ENCODE results near the gene MCAT. TPM values are rescaled to one million over a fixed set of nuclear protein-coding genes. Genes with fewer than 3 reads are reported as not detected.
A peak's percentile ranks its signal among the peaks of the same experiment; 100 is the strongest.

Gene MCAT
- total and polyA plus RNA-seq, 12 donors, result 12.8 to 33.4 (median 15.3) TPM

DNA sequence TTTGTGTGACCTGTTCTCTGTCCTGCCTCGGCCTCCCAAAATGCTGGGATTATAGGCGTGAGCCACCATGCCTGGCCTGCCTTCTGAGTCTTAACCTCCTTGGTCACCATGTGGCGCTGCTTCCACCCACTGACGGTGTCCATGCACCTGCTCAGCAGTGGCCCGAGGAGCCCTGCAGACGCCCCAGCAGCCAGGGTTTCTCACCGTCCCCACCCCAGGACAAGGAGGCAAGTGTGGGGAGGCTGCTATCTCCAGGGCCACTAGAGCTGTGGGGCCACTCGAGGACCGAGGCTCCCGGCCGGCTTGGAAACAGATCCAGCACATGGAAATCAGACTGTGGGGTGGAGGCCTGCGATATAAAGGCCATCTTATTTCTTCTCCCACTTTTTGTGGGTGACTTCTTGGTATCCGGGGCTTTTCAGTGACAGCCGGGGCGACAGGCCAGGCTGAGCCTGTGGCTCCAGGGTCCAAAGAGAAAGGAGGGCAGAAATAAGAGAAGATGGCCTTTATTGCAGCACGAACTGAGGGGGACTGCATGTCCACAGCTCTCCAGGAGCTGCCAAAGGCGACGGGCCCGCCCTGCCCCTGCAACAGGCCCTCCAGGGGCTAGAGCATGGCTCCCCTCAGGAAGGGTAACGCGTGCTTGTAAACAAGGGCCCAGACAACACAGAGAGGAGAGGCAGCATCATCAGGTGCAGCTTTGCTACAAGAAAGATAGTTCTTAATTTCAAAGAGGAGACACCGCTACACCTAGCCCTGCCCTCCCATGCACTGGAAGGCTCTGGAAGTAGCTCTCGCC, 23.1 kb upstream of the MCAT start:
- Histone ChIP-seq H3K27ac (no peak overlapping the region), H3K27me3 (no peaks in the 10 kb centered on the region), H3K9me3 (no peaks in the 10 kb centered on the region), H3K36me3 (peaks cover 0 to 54% (median 7%) of the 10 kb centered on the region in 9 donors), H3K4me1 (peaks cover 6 to 26% (median 17%) of the 10 kb centered on the region in 9 donors), H3K4me3 (no peak overlapping the region)
- TF ChIP-seq, protein P1, sequence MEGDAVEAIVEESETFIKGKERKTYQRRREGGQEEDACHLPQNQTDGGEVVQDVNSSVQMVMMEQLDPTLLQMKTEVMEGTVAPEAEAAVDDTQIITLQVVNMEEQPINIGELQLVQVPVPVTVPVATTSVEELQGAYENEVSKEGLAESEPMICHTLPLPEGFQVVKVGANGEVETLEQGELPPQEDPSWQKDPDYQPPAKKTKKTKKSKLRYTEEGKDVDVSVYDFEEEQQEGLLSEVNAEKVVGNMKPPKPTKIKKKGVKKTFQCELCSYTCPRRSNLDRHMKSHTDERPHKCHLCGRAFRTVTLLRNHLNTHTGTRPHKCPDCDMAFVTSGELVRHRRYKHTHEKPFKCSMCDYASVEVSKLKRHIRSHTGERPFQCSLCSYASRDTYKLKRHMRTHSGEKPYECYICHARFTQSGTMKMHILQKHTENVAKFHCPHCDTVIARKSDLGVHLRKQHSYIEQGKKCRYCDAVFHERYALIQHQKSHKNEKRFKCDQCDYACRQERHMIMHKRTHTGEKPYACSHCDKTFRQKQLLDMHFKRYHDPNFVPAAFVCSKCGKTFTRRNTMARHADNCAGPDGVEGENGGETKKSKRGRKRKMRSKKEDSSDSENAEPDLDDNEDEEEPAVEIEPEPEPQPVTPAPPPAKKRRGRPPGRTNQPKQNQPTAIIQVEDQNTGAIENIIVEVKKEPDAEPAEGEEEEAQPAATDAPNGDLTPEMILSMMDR (IDR thresholded peaks at IDR 0.05), result no peak
- WGBS, 2 donors, result 91 to 92% methylated on average over 23 of the region's 23 CpGs
- intact Hi-C loops (cut with DNase I), result no loop called here
- ATAC-seq (no peak), DNase-seq (no peak)

- no peak for DNase-seq
- 39 to 45% methylated on average over 16 of the region's 16 CpGs for WGBS, 2 donors
- Histone ChIP-seq H3K4me3 (no peak overlapping the region), H3K27ac (no peak overlapping the region), H3K27me3 (no peaks in the 10 kb centered on the region), H3K4me1 (peaks cover 6 to 32% (median 20%) of the 10 kb centered on the region in 9 donors), H3K36me3 (peaks cover 0 to 52% (median 7%) of the 10 kb centered on the region in 9 donors), H3K9me3 (no peaks in the 10 kb centered on the region)
- ATAC-seq, result peak in 2 of 8 donors; percentile 1 to 19
- intact Hi-C loops (cut with DNase I), result no loop called here
- TF ChIP-seq, protein P1 (IDR thresholded peaks at IDR 0.05), result no peak
These were observed 21.4 kb upstream of the MCAT start for GRCh38 chr22:43164636-43165035.

- H3K9me3 ChIP-seq, result no peaks in the 10 kb centered on the region
- peak overlapping the region in 2 of 10 donors; percentile 27 to 36 for H3K27ac ChIP-seq
- ATAC-seq (peak in 2 of 8 donors; percentile 3 to 6), DNase-seq (no peak)
- TF ChIP-seq, protein P1 (IDR thresholded peaks at IDR 0.05), result no peak
- peaks cover 0 to 47% (median 7%) of the 10 kb centered on the region in 9 donors for H3K36me3 ChIP-seq
- peaks cover 6 to 39% (median 25%) of the 10 kb centered on the region in 9 donors for H3K4me1 ChIP-seq
- H3K4me3 ChIP-seq, result no peak overlapping the region
- intact Hi-C loops (cut with DNase I), result no loop called here
- H3K27me3 ChIP-seq, result no peaks in the 10 kb centered on the region
- WGBS, 2 donors, result 81 to 87% methylated on average over 18 of the region's 18 CpGs
These were observed 20.1 kb upstream of the MCAT start for GRCh38 chr22:43163241-43163795.

DNA sequence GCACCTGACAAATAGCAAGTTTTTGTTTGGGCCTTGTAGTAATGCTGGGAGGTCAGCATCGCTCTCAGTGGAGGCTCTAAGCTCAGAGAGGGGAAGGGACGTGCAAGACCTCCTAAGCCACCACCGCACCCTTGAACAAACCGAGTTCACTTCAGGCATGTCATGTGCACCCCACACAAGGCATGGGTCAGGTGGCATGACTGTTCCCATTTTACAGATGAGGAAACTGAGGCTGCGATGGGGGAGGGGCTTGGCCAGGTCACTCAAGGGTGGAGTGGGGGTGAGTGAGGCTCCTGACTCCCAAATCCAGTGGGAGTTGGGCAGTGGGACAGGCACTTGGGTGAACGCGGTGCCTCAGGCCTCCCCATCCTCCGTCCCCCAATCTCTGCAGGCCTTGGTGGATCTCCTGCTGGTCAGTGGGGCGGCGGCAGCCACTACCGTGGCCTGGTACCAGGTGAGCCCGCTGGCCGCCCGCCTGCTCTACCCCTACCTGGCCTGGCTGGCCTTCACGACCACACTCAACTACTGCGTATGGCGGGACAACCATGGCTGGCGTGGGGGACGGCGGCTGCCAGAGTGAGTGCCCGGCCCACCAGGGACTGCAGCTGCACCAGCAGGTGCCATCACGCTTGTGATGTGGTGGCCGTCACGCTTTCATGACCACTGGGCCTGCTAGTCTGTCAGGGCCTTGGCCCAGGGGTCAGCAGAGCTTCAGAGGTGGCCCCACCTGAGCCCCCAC, 19.4 kb upstream of the MCAT start:
- Histone ChIP-seq H3K27ac (no peak overlapping the region), H3K4me3 (no peak overlapping the region), H3K4me1 (peaks cover 6 to 39% (median 27%) of the 10 kb centered on the region in 9 donors), H3K9me3 (no peaks in the 10 kb centered on the region), H3K27me3 (no peaks in the 10 kb centered on the region), H3K36me3 (peaks cover 0 to 40% (median 7%) of the 10 kb centered on the region in 9 donors)
- DNase-seq, result no peak
- TF ChIP-seq, protein P1 (IDR thresholded peaks at IDR 0.05), result no peak
- no peak for ATAC-seq
- WGBS, 2 donors, result 95 to 97% methylated on average over 24 of the region's 24 CpGs
- intact Hi-C loops (cut with DNase I), result no loop called here

Measured in heart right ventricle (tissue), 16 donors.